H9 (cell line): Measurements from ENCODE around the gene MGME1. TPM values are rescaled to one million over a fixed set of nuclear protein-coding genes. Genes with fewer than 3 reads are reported as not detected.

Experiments used
- DNase-seq: peaks from one replicate; pipeline ENCODE4 v3.0.0-alpha.2; 2017
- H2AFZ ChIP-seq: one replicate; pipeline ENCODE4 v1.6.1; 2013; ENCODE audit warnings: mild to moderate bottlenecking, low read length, control low read depth, moderate library complexity
- H2AK5ac ChIP-seq: 2 replicates; pipeline ENCODE4 v1.6.1; 2013; ENCODE audit warnings: low read length, control low read depth, mixed read lengths; ENCODE audit not compliant: insufficient read length
- H2BK120ac ChIP-seq: one replicate; pipeline ENCODE4 v1.6.1; 2013; ENCODE audit warnings: low read depth, mild to moderate bottlenecking, low read length, control low read depth, inconsistent platforms; ENCODE audit not compliant: poor library complexity, severe bottlenecking
- H2BK12ac ChIP-seq: 2 replicates; pipeline ENCODE4 v1.6.1; 2013; ENCODE audit warnings: low read length, control low read depth, mixed read lengths, low read depth; ENCODE audit not compliant: insufficient read length
- H2BK15ac ChIP-seq: 2 replicates; pipeline ENCODE4 v1.6.1; 2013; ENCODE audit warnings: low read depth, low read length, control low read depth
- H2BK20ac ChIP-seq: one replicate; pipeline ENCODE4 v1.6.1; 2013; ENCODE audit warnings: low read depth, mild to moderate bottlenecking, low read length, control low read depth, inconsistent platforms; ENCODE audit not compliant: poor library complexity, severe bottlenecking
- H2BK5ac ChIP-seq: 2 replicates; pipeline ENCODE4 v1.6.1; 2013; ENCODE audit warnings: low read length, control low read depth, mixed read lengths; ENCODE audit not compliant: insufficient read length
- H3K14ac ChIP-seq: 2 replicates; pipeline ENCODE4 v1.6.1; 2013; ENCODE audit warnings: low read length, control low read depth; ENCODE audit not compliant: insufficient read depth
- H3K18ac ChIP-seq: 2 replicates; pipeline ENCODE4 v1.6.1; 2013; ENCODE audit warnings: low read depth, mild to moderate bottlenecking, mixed read lengths, low read length, control low read depth; ENCODE audit not compliant: insufficient read length
- H3K23ac ChIP-seq: 2 replicates; pipeline ENCODE4 v1.6.1; 2013; ENCODE audit warnings: low read length, control low read depth, mixed read lengths, low read depth; ENCODE audit not compliant: insufficient read length
- H3K23me2 ChIP-seq: 2 replicates; pipeline ENCODE4 v1.6.1; 2013; ENCODE audit warnings: low read depth, mild to moderate bottlenecking, mixed read lengths, low read length, control low read depth; ENCODE audit not compliant: insufficient read length, poor library complexity, severe bottlenecking
- H3K27ac ChIP-seq: 2 replicates; pipeline ENCODE4 v1.5.1; 2013; ENCODE audit warnings: low read length, control low read depth, mixed read lengths, low read depth; ENCODE audit not compliant: insufficient read length
- H3K27me3 ChIP-seq: 2 replicates; pipeline ENCODE4 v1.6.1; 2013; ENCODE audit warnings: low read length, control low read depth, inconsistent platforms; ENCODE audit not compliant: insufficient read depth
- H3K4ac ChIP-seq: 2 replicates; pipeline ENCODE4 v1.6.1; 2013; ENCODE audit warnings: low read depth, mild to moderate bottlenecking, control low read depth, inconsistent platforms, low read length, moderate library complexity
- H3K4me1 ChIP-seq: 2 replicates; pipeline ENCODE4 v1.6.1; 2013; ENCODE audit warnings: low read length, control low read depth, inconsistent platforms; ENCODE audit not compliant: insufficient read depth
- H3K4me2 ChIP-seq: 2 replicates; pipeline ENCODE4 v1.6.1; 2013; ENCODE audit warnings: low read length, control low read depth, mixed read lengths; ENCODE audit not compliant: insufficient read length, insufficient read depth
- H3K56ac ChIP-seq: 2 replicates; pipeline ENCODE4 v1.6.1; 2013; ENCODE audit warnings: low read depth, mild to moderate bottlenecking, mixed read lengths, low read length, control low read depth; ENCODE audit not compliant: insufficient read length
- H3K79me1 ChIP-seq: 2 replicates; pipeline ENCODE4 v1.6.1; 2013; ENCODE audit warnings: low read depth, mild to moderate bottlenecking, moderate library complexity, low read length, control low read depth, inconsistent platforms; ENCODE audit not compliant: insufficient read depth, poor library complexity, severe bottlenecking
- H3K79me2 ChIP-seq: 2 replicates; pipeline ENCODE4 v1.6.1; 2013; ENCODE audit warnings: low read length, control low read depth, inconsistent platforms; ENCODE audit not compliant: insufficient read depth
- H3K9ac ChIP-seq: 2 replicates; pipeline ENCODE4 v1.6.1; 2013; ENCODE audit warnings: low read length, control low read depth, mixed read lengths; ENCODE audit not compliant: insufficient read length; ENCODE audit errors: extremely low read depth
- H3K9me3 ChIP-seq: one replicate; pipeline ENCODE4 v1.6.1; 2013; ENCODE audit warnings: low read depth, low read length, inconsistent platforms; ENCODE audit not compliant: control insufficient read depth
- H3T11ph ChIP-seq: one replicate; pipeline ENCODE4 v1.6.1; 2013; ENCODE audit warnings: mild to moderate bottlenecking, low read length, control low read depth, inconsistent platforms
- H4K20me1 ChIP-seq: one replicate; pipeline ENCODE4 v1.6.1; 2013; ENCODE audit not compliant: control insufficient read depth, insufficient read length, insufficient read depth
- H4K5ac ChIP-seq: 2 replicates; pipeline ENCODE4 v1.6.1; 2013; ENCODE audit warnings: low read depth, mild to moderate bottlenecking, mixed read lengths, low read length, control low read depth; ENCODE audit not compliant: insufficient read length
- H4K8ac ChIP-seq: replicated peaks from 2 replicates; pipeline ENCODE4 v1.6.1; 2013; ENCODE audit warnings: low read length, control low read depth, mixed read lengths, low read depth; ENCODE audit not compliant: insufficient read length
- H4K91ac ChIP-seq: 2 replicates; pipeline ENCODE4 v1.6.1; 2013; ENCODE audit warnings: low read depth, mild to moderate bottlenecking, moderate library complexity, mixed read lengths, low read length, control low read depth; ENCODE audit not compliant: insufficient read length
- H3K27ac Mint-ChIP-seq, 3 experiments: 2 replicates in 2 of 3; 3 replicates in 1 of 3; pipeline ENCODE4 v1.8.0; 2020 to 2021; ENCODE audit warnings: mixed read lengths in 3 of 3, mild to moderate bottlenecking in 1 of 3, moderate library complexity in 1 of 3
- H3K27me3 Mint-ChIP-seq: 2 replicates; pipeline ENCODE4 v1.8.0; 2021; ENCODE audit warnings: low read depth, mild to moderate bottlenecking, moderate library complexity, mixed read lengths
- H3K36me3 Mint-ChIP-seq, 3 experiments: 2 replicates in 2 of 3; 3 replicates in 1 of 3; pipeline ENCODE4 v1.8.0; 2020 to 2021; ENCODE audit warnings: low read depth in 3 of 3, mixed read lengths in 3 of 3; ENCODE audit not compliant: insufficient read depth in 1 of 3
- H3K4me1 Mint-ChIP-seq, 2 experiments: 2 replicates each; pipeline ENCODE4 v1.8.0; 2020; ENCODE audit warnings: mixed read lengths in 2 of 2
- H3K4me3 Mint-ChIP-seq, 2 experiments: 2 replicates in 1 of 2; 3 replicates in 1 of 2; pipeline ENCODE4 v1.8.0; 2020 to 2021; ENCODE audit warnings: mild to moderate bottlenecking in 2 of 2, mixed read lengths in 2 of 2, moderate library complexity in 1 of 2
- H3K9me3 Mint-ChIP-seq, 2 experiments: 2 replicates in 1 of 2; 3 replicates in 1 of 2; pipeline ENCODE4 v1.8.0; 2020; ENCODE audit warnings: mild to moderate bottlenecking in 2 of 2, mixed read lengths in 2 of 2, moderate library complexity in 1 of 2
- CTCF ChIP-seq: fragments of 200-600 bp; sonication (generic); conservative IDR thresholded peaks from 3 replicates; pipeline ENCODE4 v1.8.0; 2021; ENCODE audit warnings: antibody characterized with exemption, mild to moderate bottlenecking
- WGBS: extraction: QIAGEN DNeasy Blood & Tissue Kit; methylation state at CpG from one replicate; pipeline ENCODE4 v1.1.7; 2013; ENCODE audit warnings: missing lambda C conversion rate, low lambda C conversion rate, mixed read lengths; ENCODE audit not compliant: insufficient read length; ENCODE audit errors: extremely low coverage; 5-methylcytosine and 5-hydroxymethylcytosine counted together
- total RNA-seq: library from RNA; stranded (reverse); gene quantifications from 2 replicates; pipeline ENCODE4 v1.2.1, GENCODE V29; 2021

The MGME1 gene
- total RNA-seq, 1 experiment from 2014 or later: 48.9 TPM

DNA sequence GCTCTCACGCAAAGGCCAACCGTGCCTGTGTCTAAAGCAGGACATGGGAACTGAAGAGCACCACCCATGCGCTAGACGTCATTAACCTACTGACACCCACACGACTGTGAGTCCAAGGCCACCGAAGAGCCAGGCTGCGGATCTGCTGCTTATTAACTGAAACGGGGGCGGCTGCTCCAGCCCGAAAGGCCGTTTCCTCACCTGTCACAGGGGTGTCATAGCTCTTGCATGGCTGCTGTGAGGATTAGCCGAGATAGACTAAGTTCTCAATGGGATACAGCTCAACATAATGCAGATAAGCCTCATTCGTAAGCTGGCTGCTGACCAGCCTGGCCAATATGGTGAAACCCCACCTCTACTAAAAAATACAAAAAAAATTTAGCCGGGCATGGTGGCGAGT lies 62.2 kb downstream of the MGME1 start:
- Histone ChIP-seq H2BK120ac (no peak overlapping the region), H2BK15ac (no peak overlapping the region), H2AK5ac (no peak overlapping the region), H3K4me1 (no peaks in the 10 kb centered on the region), H3K18ac (no peak overlapping the region), H3K23ac (no peak overlapping the region), H4K91ac (no peak overlapping the region), H4K5ac (peak overlapping the region; percentile 17), H4K20me1 (no peaks in the 10 kb centered on the region), H3K27me3 (no peaks in the 10 kb centered on the region), H2AFZ (no peak overlapping the region), H3K79me2 (no peaks in the 10 kb centered on the region), H2BK12ac (no peak overlapping the region), H3K4ac (no peak overlapping the region), H2BK5ac (no peak overlapping the region), H3K9me3 (no peaks in the 10 kb centered on the region), H3K9ac (no peak overlapping the region), H3T11ph (no peak overlapping the region), H4K8ac (no peak overlapping the region), H3K79me1 (no peaks in the 10 kb centered on the region), H3K27ac (no peak overlapping the region), H3K56ac (no peak overlapping the region), H2BK20ac (no peak overlapping the region), H3K23me2 (no peaks in the 10 kb centered on the region), H3K14ac (no peak overlapping the region), H3K4me2 (no peak overlapping the region)
- H3K27ac Mint-ChIP-seq: no peak overlapping the region
- no CpG with 5 or more reads among the region's 15 CpGs for WGBS
- no peak overlapping the region for H3K4me3 Mint-ChIP-seq
- H3K4me1 Mint-ChIP-seq: peaks cover 8 to 27% of the 10 kb centered on the region in 2 experiments
- no peaks in the 10 kb centered on the region for H3K9me3 Mint-ChIP-seq
- DNase-seq: no peak
- peaks cover under 1 to 10% (median 2%) of the 10 kb centered on the region in 3 experiments; a peak in 5 of 7 replicates for H3K36me3 Mint-ChIP-seq
- no peaks in the 10 kb centered on the region; the same call in 1 of the 2 replicates for H3K27me3 Mint-ChIP-seq
- no peak for TF ChIP-seq CTCF
